HUES64 (cell line): ENCODE results near the gene PCDHA9.
"Not testable (repeated sequence)": the region's sequence is repeated elsewhere in the genome, so short reads cannot be mapped to it uniquely, and the experiment has no call there.

Experiments
- H3K27ac ChIP-seq: 2 replicates; pipeline ENCODE4 v1.7.0; 2013; ENCODE audit warnings: low read depth, low read length, inconsistent platforms
- H3K27me3 ChIP-seq: 2 replicates; pipeline ENCODE4 v1.6.1; 2013; ENCODE audit warnings: mild to moderate bottlenecking, low read length; ENCODE audit not compliant: insufficient read depth
- H3K36me3 ChIP-seq: 2 replicates; pipeline ENCODE4 v1.6.1; 2013; ENCODE audit warnings: mild to moderate bottlenecking, low read length; ENCODE audit not compliant: insufficient read depth
- H3K4me1 ChIP-seq: 2 replicates; pipeline ENCODE4 v1.6.1; 2013; ENCODE audit warnings: mild to moderate bottlenecking, low read length, moderate library complexity; ENCODE audit not compliant: insufficient read depth
- H3K4me3 ChIP-seq: 2 replicates; pipeline ENCODE4 v1.5.1; 2013; ENCODE audit warnings: mild to moderate bottlenecking, low read length, moderate library complexity
- H3K9ac ChIP-seq: 2 replicates; pipeline ENCODE4 v1.6.1; 2013; ENCODE audit warnings: mild to moderate bottlenecking, low read depth, low read length
- H3K9me3 ChIP-seq: 2 replicates; pipeline ENCODE4 v1.6.1; 2013; ENCODE audit warnings: low read depth, low read length; ENCODE audit not compliant: insufficient read depth
- WGBS: fragments of 150-250, 120-280 bp; methylation state at CpG from one replicate; pipeline ENCODE4 v1.1.7; 2013; ENCODE audit warnings: missing lambda C conversion rate; 5-methylcytosine and 5-hydroxymethylcytosine counted together

The PCDHA9 gene

GRCh38 chr5:140869555-140869886 lies 21.3 kb downstream of the PCDHA9 start:
- Histone ChIP-seq H3K27me3 (no peaks in the 10 kb centered on the region), H3K9ac (peak overlapping the region; percentile 84)

GRCh38 chr5:140870221-140871201 lies 22.3 kb downstream of the PCDHA9 start:
- Histone ChIP-seq H3K9ac (no peak overlapping the region), H3K4me3 (no peak overlapping the region; the same call in 1 of the 2 replicates), H3K4me1 (0 out of 2 replicates have a peak, but pooled peaks cover 3% of the 10 kb centered on the region), H3K36me3 (peaks cover 6% of the 10 kb centered on the region; the same call in 1 of the 2 replicates), H3K27ac (no peak overlapping the region), H3K27me3 (no peaks in the 10 kb centered on the region), H3K9me3 (0 out of 2 replicates have a peak, but pooled peaks cover 4% of the 10 kb centered on the region)
- 97% methylated on average over 114 of the region's 114 CpGs for WGBS

More at GRCh38 chr5:140869555-140869886, 21.3 kb downstream of the PCDHA9 start:
- peaks cover 6% of the 10 kb centered on the region; the same call in 1 of the 2 replicates for H3K36me3 ChIP-seq
- no peak overlapping the region for H3K27ac ChIP-seq
- H3K4me3 ChIP-seq: peak overlapping the region; percentile 71
- 87% methylated on average over 5 of the region's 5 CpGs for WGBS
- 0 out of 2 replicates have a peak, but pooled peaks cover 4% of the 10 kb centered on the region for H3K9me3 ChIP-seq
- 0 out of 2 replicates have a peak, but pooled peaks cover 3% of the 10 kb centered on the region for H3K4me1 ChIP-seq

- peak within 1 kb of the TSS; percentile 78 for H3K9ac ChIP-seq
- H3K27ac ChIP-seq: peak within 1 kb of the TSS; percentile 39; the same call in 1 of the 2 replicates
- 92% methylated on average over 47 of the region's 47 CpGs for WGBS
- H3K9me3 ChIP-seq: no peaks in the 10 kb centered on the region
- peak within 1 kb of the TSS; percentile 71 for H3K4me3 ChIP-seq
- no peaks in the 10 kb centered on the region for H3K4me1 ChIP-seq
- H3K36me3 ChIP-seq: peaks cover 14% of the 10 kb centered on the region; the same call in 1 of the 2 replicates
- H3K27me3 ChIP-seq: no peaks in the 10 kb centered on the region
Measured at GRCh38 chr5:140875085-140876065, 27.2 kb downstream of the PCDHA9 start, which contains the start of gene PCDHA12. PCDHA12 (plus strand) TSS chr5:140875308; CDS start chr5:140875473, 165 bp downstream.

GRCh38 chr5:140876541-140877261 lies 28.5 kb downstream of the PCDHA9 start:
- not testable (repeated sequence) for H3K9me3 ChIP-seq, H3K27me3 ChIP-seq, H3K4me3 ChIP-seq, H3K4me1 ChIP-seq, H3K27ac ChIP-seq, H3K9ac ChIP-seq
- 97% methylated on average over 80 of the region's 80 CpGs for WGBS
- peaks cover 14% of the 10 kb centered on the region; the same call in 1 of the 2 replicates for H3K36me3 ChIP-seq

GRCh38 chr5:140877262-140877581 lies 29.0 kb downstream of the PCDHA9 start:
- Histone ChIP-seq H3K4me1 (no peaks in the 10 kb centered on the region), H3K4me3 (no peak overlapping the region), H3K27me3 (no peaks in the 10 kb centered on the region), H3K9me3 (no peaks in the 10 kb centered on the region), H3K36me3 (peaks cover 14% of the 10 kb centered on the region; the same call in 1 of the 2 replicates), H3K9ac (no peak overlapping the region), H3K27ac (no peak overlapping the region)
- 97% methylated on average over 37 of the region's 37 CpGs for WGBS

GRCh38 chr5:140881889-140882590 lies 33.9 kb downstream of the PCDHA9 start, which contains the start of gene PCDHA13:
PCDHA13 (plus strand) TSS chr5:140882124; CDS start chr5:140882269, 145 bp downstream.
- Histone ChIP-seq H3K9ac (no peak within 1 kb of the TSS), H3K27me3 (no peaks in the 10 kb centered on the region), H3K4me1 (no peaks in the 10 kb centered on the region), H3K27ac (no peak within 1 kb of the TSS), H3K4me3 (peak within 1 kb of the TSS; percentile 56), H3K9me3 (no peaks in the 10 kb centered on the region), H3K36me3 (peaks cover 10% of the 10 kb centered on the region; the same call in 1 of the 2 replicates)
- 93% methylated on average over 34 of the region's 35 CpGs for WGBS

DNA sequence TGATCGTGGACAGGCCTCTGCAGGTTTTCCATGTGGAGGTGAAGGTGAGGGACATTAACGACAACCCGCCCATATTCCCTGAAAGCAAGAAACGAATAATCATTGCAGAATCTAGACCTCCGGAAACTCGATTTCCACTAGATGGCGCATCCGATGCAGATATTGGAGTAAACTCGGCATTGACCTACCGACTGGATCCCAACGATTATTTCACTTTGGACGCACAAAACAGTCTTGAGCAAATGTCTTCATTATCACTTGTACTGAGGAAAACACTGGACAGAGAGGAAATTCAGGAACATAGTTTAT lies 34.4 kb downstream of the PCDHA9 start:
- H3K9me3 ChIP-seq: no peaks in the 10 kb centered on the region
- 84% methylated on average over 12 of the region's 12 CpGs for WGBS
- H3K36me3 ChIP-seq: peaks cover 9% of the 10 kb centered on the region; the same call in 1 of the 2 replicates
- H3K4me3 ChIP-seq: peak overlapping the region; percentile 56
- H3K27ac ChIP-seq: no peak overlapping the region
- no peaks in the 10 kb centered on the region for H3K27me3 ChIP-seq
- H3K9ac ChIP-seq: no peak overlapping the region
- H3K4me1 ChIP-seq: no peaks in the 10 kb centered on the region

DNA sequence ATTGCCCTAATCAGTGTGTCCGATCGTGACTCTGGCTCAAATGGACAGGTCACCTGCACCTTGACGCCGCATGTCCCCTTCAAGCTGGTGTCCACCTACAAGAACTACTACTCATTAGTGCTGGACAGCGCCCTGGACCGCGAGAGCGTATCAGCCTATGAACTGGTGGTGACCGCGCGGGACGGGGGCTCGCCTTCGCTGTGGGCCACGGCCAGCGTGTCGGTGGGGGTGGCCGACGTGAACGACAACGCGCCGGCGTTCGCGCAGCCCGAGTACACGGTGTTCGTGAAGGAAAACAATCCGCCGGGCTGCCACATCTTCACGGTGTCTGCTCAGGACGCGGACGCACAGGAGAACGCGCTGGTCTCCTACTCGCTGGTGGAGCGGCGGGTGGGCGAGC lies 35.2 kb downstream of the PCDHA9 start:
- H3K4me3 ChIP-seq: no peak overlapping the region
- peaks cover 2% of the 10 kb centered on the region; the same call in 1 of the 2 replicates for H3K36me3 ChIP-seq
- no peak overlapping the region for H3K9ac ChIP-seq
- no peak overlapping the region for H3K27ac ChIP-seq
- H3K4me1 ChIP-seq: no peaks in the 10 kb centered on the region
- H3K27me3 ChIP-seq: no peaks in the 10 kb centered on the region
- 97% methylated on average over 41 of the region's 41 CpGs for WGBS
- H3K9me3 ChIP-seq: no peaks in the 10 kb centered on the region

DNA sequence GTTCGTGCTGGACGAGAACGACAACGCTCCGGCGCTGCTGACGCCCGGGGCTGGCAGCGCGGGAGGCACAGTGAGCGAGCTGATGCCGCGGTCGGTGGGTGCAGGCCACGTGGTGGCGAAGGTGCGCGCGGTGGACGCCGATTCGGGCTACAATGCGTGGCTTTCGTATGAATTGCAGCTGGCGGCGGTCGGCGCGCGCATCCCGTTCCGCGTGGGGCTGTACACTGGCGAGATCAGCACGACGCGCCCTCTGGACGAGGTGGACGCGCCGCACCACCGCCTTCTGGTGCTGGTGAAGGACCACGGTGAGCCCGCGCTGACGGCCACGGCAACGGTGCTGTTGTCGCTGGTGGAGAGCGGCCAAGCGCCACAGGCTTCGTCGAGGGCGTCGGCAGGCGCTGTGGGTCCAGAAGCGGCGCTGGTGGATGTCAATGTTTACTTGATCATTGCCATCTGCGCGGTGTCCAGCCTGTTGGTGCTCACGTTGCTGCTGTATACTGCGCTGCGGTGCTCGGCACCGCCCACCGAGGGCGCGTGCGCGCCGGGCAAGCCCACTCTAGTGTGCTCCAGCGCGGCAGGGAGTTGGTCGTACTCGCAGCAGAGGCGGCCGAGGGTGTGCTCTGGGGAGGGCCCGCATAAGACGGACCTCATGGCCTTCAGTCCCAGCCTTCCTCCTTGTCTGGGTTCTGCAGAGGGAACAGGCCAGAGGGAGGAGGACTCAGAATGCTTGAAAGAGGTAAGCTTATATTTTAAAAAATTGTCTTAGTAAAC lies 35.9 kb downstream of the PCDHA9 start:
- Histone ChIP-seq H3K9me3 (no peaks in the 10 kb centered on the region), H3K4me1 (no peaks in the 10 kb centered on the region), H3K36me3 (peaks cover 2% of the 10 kb centered on the region; the same call in 1 of the 2 replicates), H3K27me3 (no peaks in the 10 kb centered on the region), H3K9ac (no peak overlapping the region), H3K4me3 (no peak overlapping the region), H3K27ac (no peak overlapping the region)
- WGBS: 97% methylated on average over 79 of the region's 79 CpGs
